ENCODE data around the gene ITGB7.
"Not testable (repeated sequence)": the region's sequence is repeated elsewhere in the genome, so short reads cannot be mapped to it uniquely, and the experiment has no call there.

The ITGB7 gene

GRCh38 chr12:53180931-53181645 is 26.0 kb downstream of the ITGB7 start:
- in situ Hi-C loops (cut with HindIII; ENCODE audit: low sequenced_read_pairs) = no loop called here

GRCh38 chr12:53180220-53180930 is 26.7 kb downstream of the ITGB7 start, which contains the start of the genes CSAD and ZNF740:
TSS of gene CSAD (minus strand) at chr12:53180925. CDS start at chr12:53173470, 7,455 bp downstream.
TSS of gene ZNF740 (plus strand) at chr12:53180722. CDS start at chr12:53181984, 1,262 bp downstream.
- in situ Hi-C loops (cut with HindIII; ENCODE audit: low sequenced_read_pairs) = no loop called here

- in situ Hi-C loops (cut with HindIII; ENCODE audit: low sequenced_read_pairs) = no loop called here
Measured at GRCh38 chr12:53179687-53180219, 27.3 kb downstream of the ITGB7 start.

- in situ Hi-C loops (cut with HindIII; ENCODE audit: low sequenced_read_pairs) = not testable (repeated sequence)
Measured at GRCh38 chr12:53178803-53179202, 28.2 kb downstream of the ITGB7 start.

- in situ Hi-C loops (cut with HindIII; ENCODE audit: low sequenced_read_pairs) = not testable (repeated sequence)
Measured at GRCh38 chr12:53177447-53177846, 29.6 kb downstream of the ITGB7 start.

GRCh38 chr12:53176750-53177149 is 30.3 kb downstream of the ITGB7 start:
- in situ Hi-C loops (cut with HindIII; ENCODE audit: low sequenced_read_pairs) = no loop called here

GRCh38 chr12:53174881-53175491 is 32.1 kb downstream of the ITGB7 start:
- in situ Hi-C loops (cut with HindIII; ENCODE audit: low sequenced_read_pairs) = no loop called here

- in situ Hi-C loops (cut with HindIII; ENCODE audit: low sequenced_read_pairs) = no loop called here
Measured at GRCh38 chr12:53173085-53173715, 33.9 kb downstream of the ITGB7 start.

- in situ Hi-C loops (cut with HindIII; ENCODE audit: low sequenced_read_pairs) = no loop called here
Measured at GRCh38 chr12:53172352-53172751, 34.7 kb downstream of the ITGB7 start.

- in situ Hi-C loops (cut with HindIII; ENCODE audit: low sequenced_read_pairs) = no loop called here
Measured at GRCh38 chr12:53171725-53172329, 35.2 kb downstream of the ITGB7 start.

GRCh38 chr12:53170876-53171724 is 36.0 kb downstream of the ITGB7 start:
- in situ Hi-C loops (cut with HindIII; ENCODE audit: low sequenced_read_pairs) = no loop called here

- in situ Hi-C loops (cut with HindIII; ENCODE audit: low sequenced_read_pairs) = no loop called here
Measured at GRCh38 chr12:53170215-53170614, 36.8 kb downstream of the ITGB7 start.

GRCh38 chr12:53169644-53170043 is 37.4 kb downstream of the ITGB7 start:
- in situ Hi-C loops (cut with HindIII; ENCODE audit: low sequenced_read_pairs) = no loop called here

- in situ Hi-C loops (cut with HindIII; ENCODE audit: low sequenced_read_pairs) = no loop called here
Measured at GRCh38 chr12:53166837-53167236, 40.2 kb downstream of the ITGB7 start.

- in situ Hi-C loops (cut with HindIII; ENCODE audit: low sequenced_read_pairs) = not testable (repeated sequence)
Measured at GRCh38 chr12:53163008-53163407, 44.0 kb downstream of the ITGB7 start.

GRCh38 chr12:53161119-53161911 is 45.7 kb downstream of the ITGB7 start:
- in situ Hi-C loops (cut with HindIII; ENCODE audit: low sequenced_read_pairs) = no loop called here

GRCh38 chr12:53160673-53161072 is 46.4 kb downstream of the ITGB7 start:
- in situ Hi-C loops (cut with HindIII; ENCODE audit: low sequenced_read_pairs) = no loop called here

GRCh38 chr12:53160000-53160399 is 47.1 kb downstream of the ITGB7 start:
- in situ Hi-C loops (cut with HindIII; ENCODE audit: low sequenced_read_pairs) = no loop called here

Measured in DLD1 (cell line).